PC-9 (cell line): ENCODE results near the gene MRM3.

Experiments
- EZH2 ChIP-seq: fragments of 200-600 bp; sonication (generic); IDR thresholded peaks from 2 replicates; pipeline ENCODE4 v1.8.0; 2017; ENCODE audit warnings: antibody characterized with exemption, low read depth
- TF ChIP-seq, protein P1 (sequence below): fragments of 200-600 bp; sonication (generic); conservative IDR thresholded peaks from 2 replicates; pipeline ENCODE4 v1.6.1; 2017; ENCODE audit warnings: mixed run types, antibody characterized with exemption, mild to moderate bottlenecking, moderate library complexity

DNA sequence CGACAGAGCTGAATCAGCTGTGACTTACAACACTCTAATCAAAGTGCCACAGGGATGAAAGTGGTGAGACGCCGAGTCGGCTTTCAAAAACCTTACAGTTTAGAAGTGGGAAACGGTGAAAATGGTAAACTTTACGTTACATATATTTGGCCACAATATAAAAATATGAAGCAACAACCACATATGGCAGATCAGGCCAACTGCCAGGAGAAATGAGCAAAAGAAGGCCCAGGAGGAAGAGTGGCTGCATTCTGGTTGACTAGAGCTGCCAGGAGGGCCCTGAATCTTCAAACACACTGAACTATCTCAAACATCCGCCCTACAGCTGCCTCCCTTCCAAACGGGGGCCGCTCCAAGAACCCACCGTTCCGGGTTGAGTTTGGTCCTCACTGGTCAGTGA is 56.3 kb downstream of the MRM3 start:
- no peak for TF ChIP-seq EZH2
- TF ChIP-seq, protein P1, sequence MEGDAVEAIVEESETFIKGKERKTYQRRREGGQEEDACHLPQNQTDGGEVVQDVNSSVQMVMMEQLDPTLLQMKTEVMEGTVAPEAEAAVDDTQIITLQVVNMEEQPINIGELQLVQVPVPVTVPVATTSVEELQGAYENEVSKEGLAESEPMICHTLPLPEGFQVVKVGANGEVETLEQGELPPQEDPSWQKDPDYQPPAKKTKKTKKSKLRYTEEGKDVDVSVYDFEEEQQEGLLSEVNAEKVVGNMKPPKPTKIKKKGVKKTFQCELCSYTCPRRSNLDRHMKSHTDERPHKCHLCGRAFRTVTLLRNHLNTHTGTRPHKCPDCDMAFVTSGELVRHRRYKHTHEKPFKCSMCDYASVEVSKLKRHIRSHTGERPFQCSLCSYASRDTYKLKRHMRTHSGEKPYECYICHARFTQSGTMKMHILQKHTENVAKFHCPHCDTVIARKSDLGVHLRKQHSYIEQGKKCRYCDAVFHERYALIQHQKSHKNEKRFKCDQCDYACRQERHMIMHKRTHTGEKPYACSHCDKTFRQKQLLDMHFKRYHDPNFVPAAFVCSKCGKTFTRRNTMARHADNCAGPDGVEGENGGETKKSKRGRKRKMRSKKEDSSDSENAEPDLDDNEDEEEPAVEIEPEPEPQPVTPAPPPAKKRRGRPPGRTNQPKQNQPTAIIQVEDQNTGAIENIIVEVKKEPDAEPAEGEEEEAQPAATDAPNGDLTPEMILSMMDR: no peak
